ENCODE data around the gene MEP1B. TPM values are rescaled to one million over a fixed set of nuclear protein-coding genes. Genes with fewer than 3 reads are reported as not detected.

Gene MEP1B
- polyA plus RNA-seq, 1 of the 3 experiments (the other 2 are of a cell fraction): not detected

GRCh38 chr18:32173654-32174053 lies 16.2 kb upstream of the MEP1B start:
- H3K9me2 ChIP-seq: no peaks in the 10 kb centered on the region
- no peak overlapping the region for H3K4me3 ChIP-seq (ENCODE audit: low read depth in 2 of 2, low read length in 1 of 2)
- H4K20me1 ChIP-seq (ENCODE audit: insufficient read depth): no peaks in the 10 kb centered on the region
- 47% methylated on average over 3 of the region's 3 CpGs for WGBS (ENCODE audit: low lambda C conversion rate)
- H3K27ac ChIP-seq (ENCODE audit: low read depth in 2 of 2, low read length in 1 of 2): no peak overlapping the region
- ChIA-PET CTCF (interaction anchor here (2.1 kb wide), 1 partner anchor 16 kb away, joined by 9 read pairs; no protein-coding TSS in a partner anchor), POLR2A (no interaction called here)
- no peaks in the 10 kb centered on the region for H3K27me3 ChIP-seq (ENCODE audit: insufficient read depth)
- TF ChIP-seq TCF12 (IDR thresholded peaks at IDR 0.05) (no peak), JUND (IDR thresholded peaks at IDR 0.05) (no peak), FOXJ3 (CRISPR knock-in tag; IDR thresholded peaks at IDR 0.05) (no peak), PBX3 (IDR thresholded peaks at IDR 0.05) (no peak), POLR2AphosphoS5 (IDR thresholded peaks at IDR 0.05; ENCODE audit: low read depth, low read length) (no peak), MAX (IDR thresholded peaks at IDR 0.05; ENCODE audit: low read depth) (no peak), FOXM1 (IDR thresholded peaks at IDR 0.05; ENCODE audit: low read depth) (no peak), FOSL2 (IDR thresholded peaks at IDR 0.05; ENCODE audit: borderline replicate concordance, low read depth) (no peak), RFX5 (IDR thresholded peaks at IDR 0.05; ENCODE audit: low read length) (no peak), RAD21 (IDR thresholded peaks at IDR 0.05; ENCODE audit: low read length) (no peak), NFIC (IDR thresholded peaks at IDR 0.05; ENCODE audit: borderline replicate concordance) (no peak), MEF2A (IDR thresholded peaks at IDR 0.05; ENCODE audit: borderline replicate concordance, low read depth) (no peak), YY1 (IDR thresholded peaks at IDR 0.05; ENCODE audit: low read depth) (no peak)
- DNase-seq: no peak
- no peak overlapping the region for H3K9ac ChIP-seq
- no peak overlapping the region for H2AFZ ChIP-seq (ENCODE audit: low read depth)
- H3K79me2 ChIP-seq (ENCODE audit: insufficient read depth): no peaks in the 10 kb centered on the region
- H3K9me3 ChIP-seq: no peaks in the 10 kb centered on the region
- no peaks in the 10 kb centered on the region for H3F3A ChIP-seq (replicated peaks; ENCODE audit: insufficient read depth)
- H3K4me1 ChIP-seq (ENCODE audit: control insufficient read depth in 1 of 2, insufficient read depth in 2 of 2, low read depth in 1 of 2, low read length in 1 of 2): no peaks in the 10 kb centered on the region
- no peak overlapping the region for H3K4me2 ChIP-seq
- no peaks in the 10 kb centered on the region for H3K36me3 ChIP-seq (replicated peaks in 1 of 2; ENCODE audit: control insufficient read depth in 1 of 2, insufficient read depth in 2 of 2, low read length in 1 of 2)

GRCh38 chr18:32174719-32175118 lies 15.1 kb upstream of the MEP1B start:
- no peak overlapping the region for H2AFZ ChIP-seq (ENCODE audit: low read depth)
- no peaks in the 10 kb centered on the region for H3K9me3 ChIP-seq
- no peak for DNase-seq
- ChIA-PET CTCF (interaction anchor here (1.0 to 1.3 kb wide), 2 partner anchors 17 to 97 kb away, joined by 4 read pairs; no protein-coding TSS in a partner anchor), POLR2A (no interaction called here)
- no peaks in the 10 kb centered on the region for H3F3A ChIP-seq (replicated peaks; ENCODE audit: insufficient read depth)
- H3K27me3 ChIP-seq (ENCODE audit: insufficient read depth): no peaks in the 10 kb centered on the region
- H3K27ac ChIP-seq (ENCODE audit: low read depth in 2 of 2, low read length in 1 of 2): no peak overlapping the region
- no peaks in the 10 kb centered on the region for H4K20me1 ChIP-seq (ENCODE audit: insufficient read depth)
- no peaks in the 10 kb centered on the region for H3K4me1 ChIP-seq (ENCODE audit: control insufficient read depth in 1 of 2, insufficient read depth in 2 of 2, low read depth in 1 of 2, low read length in 1 of 2)
- no peak overlapping the region for H3K4me2 ChIP-seq
- H3K9ac ChIP-seq: no peak overlapping the region
- no peak overlapping the region for H3K4me3 ChIP-seq (ENCODE audit: low read depth in 2 of 2, low read length in 1 of 2)
- no peaks in the 10 kb centered on the region for H3K9me2 ChIP-seq
- H3K36me3 ChIP-seq (replicated peaks in 1 of 2; ENCODE audit: control insufficient read depth in 1 of 2, insufficient read depth in 2 of 2, low read length in 1 of 2): no peaks in the 10 kb centered on the region
- no peak for TF ChIP-seq NFIC (IDR thresholded peaks at IDR 0.05; ENCODE audit: borderline replicate concordance)
- no peak for TF ChIP-seq CTCF (IDR thresholded peaks at IDR 0.05)
- TF ChIP-seq GABPA (IDR thresholded peaks at IDR 0.05; ENCODE audit: low read depth): no peak
- TF ChIP-seq YY1 (IDR thresholded peaks at IDR 0.05; ENCODE audit: low read depth): no peak
- no peak for TF ChIP-seq TCF12 (IDR thresholded peaks at IDR 0.05)
- TF ChIP-seq RCOR1 (IDR thresholded peaks at IDR 0.05; ENCODE audit: low read length): no peak
- TF ChIP-seq RXRA (IDR thresholded peaks at IDR 0.05; ENCODE audit: borderline replicate concordance, low read depth): no peak
- no peak for TF ChIP-seq EZH2phosphoT487 (IDR thresholded peaks at IDR 0.05; ENCODE audit: borderline replicate concordance, low read depth)
- 60% methylated on average over 7 of the region's 7 CpGs for WGBS (ENCODE audit: low lambda C conversion rate)
- H3K79me2 ChIP-seq (ENCODE audit: insufficient read depth): no peaks in the 10 kb centered on the region

Measured in SK-N-SH (cell line).